ENCODE measurements around the gene OTOGL. TPM values are rescaled to one million over a fixed set of nuclear protein-coding genes. Genes with fewer than 3 reads are reported as not detected.
"Not testable (repeated sequence)": the region's sequence is repeated elsewhere in the genome, so short reads cannot be mapped to it uniquely, and the experiment has no call there.

OTOGL gene
- total and polyA plus RNA-seq, 4 donors = 0.54 to 0.99 (median 0.57) TPM

GRCh38 chr12:80064269-80064668 lies 35.1 kb upstream of the OTOGL start:
- H3K9me3 ChIP-seq (ENCODE audit: control insufficient read depth, insufficient read depth, low read length) = no peaks in the 10 kb centered on the region
- peak overlapping the region; percentile 48 for H3K27ac ChIP-seq (ENCODE audit: low read depth, low read length)
- H3K36me3 ChIP-seq (ENCODE audit: control insufficient read depth, insufficient read depth, low read length) = no peaks in the 10 kb centered on the region
- no CpG with 5 or more reads among the region's 3 CpGs for WGBS (ENCODE audit: insufficient coverage)
- DNase-seq (ENCODE audit: low read depth in 4 of 6, low spot score in 6 of 6) = peak in 1 of 6 donors; percentile 51
- H3K4me3 ChIP-seq (ENCODE audit: low read depth, low read length) = no peak overlapping the region
- no peaks in the 10 kb centered on the region for H3K27me3 ChIP-seq (ENCODE audit: control insufficient read depth, insufficient read depth, low read length)
- no peaks in the 10 kb centered on the region for H3K4me1 ChIP-seq (ENCODE audit: control insufficient read depth, insufficient read depth, low read length)

GRCh38 chr12:80064951-80065350 lies 34.4 kb upstream of the OTOGL start:
- no CpG with 5 or more reads among the region's 2 CpGs for WGBS (ENCODE audit: insufficient coverage)
- Histone ChIP-seq H3K4me1 (ENCODE audit: control insufficient read depth, insufficient read depth, low read length) (no peaks in the 10 kb centered on the region), H3K27me3 (ENCODE audit: control insufficient read depth, insufficient read depth, low read length) (no peaks in the 10 kb centered on the region), H3K9me3 (ENCODE audit: control insufficient read depth, insufficient read depth, low read length) (no peaks in the 10 kb centered on the region), H3K27ac (ENCODE audit: low read depth, low read length) (peak overlapping the region; percentile 48), H3K36me3 (ENCODE audit: control insufficient read depth, insufficient read depth, low read length) (no peaks in the 10 kb centered on the region), H3K4me3 (ENCODE audit: low read depth, low read length) (no peak overlapping the region)
- DNase-seq (ENCODE audit: low read depth in 4 of 6, low spot score in 6 of 6) = no peak

DNA sequence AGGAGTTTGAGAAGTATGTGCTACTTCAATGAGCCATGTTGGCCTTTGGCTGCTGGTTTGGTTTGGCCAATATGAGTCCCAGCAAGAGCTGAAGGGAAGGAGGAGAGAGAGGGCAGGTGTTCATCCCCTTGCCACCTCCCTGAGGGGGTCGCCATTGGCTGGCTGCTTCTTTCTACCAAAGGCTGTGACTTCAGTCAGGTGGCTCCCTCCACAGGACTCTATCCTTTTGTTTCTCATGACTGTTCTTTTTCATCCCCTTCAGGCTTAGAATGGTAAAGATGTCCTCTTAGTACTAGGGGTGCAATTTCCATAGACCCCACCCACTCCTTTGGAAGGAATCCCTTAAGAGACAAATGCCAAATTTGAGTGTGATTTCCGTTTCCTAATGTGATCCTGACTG lies 31.2 kb upstream of the OTOGL start:
- DNase-seq (ENCODE audit: low read depth in 4 of 6, low spot score in 6 of 6) = no peak
- Histone ChIP-seq H3K9me3 (ENCODE audit: control insufficient read depth, insufficient read depth, low read length) (no peaks in the 10 kb centered on the region), H3K27me3 (ENCODE audit: control insufficient read depth, insufficient read depth, low read length) (no peaks in the 10 kb centered on the region), H3K4me1 (ENCODE audit: control insufficient read depth, insufficient read depth, low read length) (no peaks in the 10 kb centered on the region), H3K4me3 (ENCODE audit: low read depth, low read length) (no peak overlapping the region), H3K36me3 (ENCODE audit: control insufficient read depth, insufficient read depth, low read length) (no peaks in the 10 kb centered on the region), H3K27ac (ENCODE audit: low read depth, low read length) (no peak overlapping the region)
- no CpG with 5 or more reads among the region's 2 CpGs for WGBS (ENCODE audit: insufficient coverage)

GRCh38 chr12:80083892-80084614 lies 15.3 kb upstream of the OTOGL start:
- WGBS (ENCODE audit: insufficient coverage) = 56% methylated on average over 9 of the region's 9 CpGs
- not testable (repeated sequence) for H3K27ac ChIP-seq (ENCODE audit: low read depth, low read length); H3K4me3 ChIP-seq (ENCODE audit: low read depth, low read length); H3K9me3 ChIP-seq (ENCODE audit: control insufficient read depth, insufficient read depth, low read length); DNase-seq (ENCODE audit: low read depth in 4 of 6, low spot score in 6 of 6); H3K4me1 ChIP-seq (ENCODE audit: control insufficient read depth, insufficient read depth, low read length); H3K27me3 ChIP-seq (ENCODE audit: control insufficient read depth, insufficient read depth, low read length); H3K36me3 ChIP-seq (ENCODE audit: control insufficient read depth, insufficient read depth, low read length)

DNA sequence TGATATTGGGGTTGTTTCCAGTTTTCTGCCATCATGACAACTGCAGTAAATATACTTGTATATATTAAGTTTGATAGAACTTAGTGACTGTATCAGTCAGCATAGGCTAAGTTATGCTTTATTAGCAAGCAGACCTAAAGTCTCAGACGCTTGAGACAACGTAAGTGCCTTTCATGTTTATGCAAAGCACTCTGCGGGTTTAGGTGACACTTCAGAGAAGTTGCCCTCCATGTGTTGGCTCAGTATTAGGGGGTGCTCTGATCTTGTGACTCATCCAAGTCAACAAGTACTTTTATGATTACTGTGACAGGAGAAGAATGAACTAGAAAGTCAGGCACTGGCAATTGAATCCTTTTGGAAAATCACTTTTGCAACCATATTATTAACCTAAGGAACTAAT lies 13.3 kb upstream of the OTOGL start:
- 90% methylated on average over 2 of the region's 3 CpGs for WGBS (ENCODE audit: insufficient coverage)
- no peak for DNase-seq (ENCODE audit: low read depth in 4 of 6, low spot score in 6 of 6)
- no peaks in the 10 kb centered on the region for H3K36me3 ChIP-seq (ENCODE audit: control insufficient read depth, insufficient read depth, low read length)
- no peak overlapping the region for H3K4me3 ChIP-seq (ENCODE audit: low read depth, low read length)
- H3K4me1 ChIP-seq (ENCODE audit: control insufficient read depth, insufficient read depth, low read length) = no peaks in the 10 kb centered on the region
- H3K27ac ChIP-seq (ENCODE audit: low read depth, low read length) = no peak overlapping the region
- H3K9me3 ChIP-seq (ENCODE audit: control insufficient read depth, insufficient read depth, low read length) = peaks cover 2% of the 10 kb centered on the region
- H3K27me3 ChIP-seq (ENCODE audit: control insufficient read depth, insufficient read depth, low read length) = no peaks in the 10 kb centered on the region

GRCh38 chr12:80087486-80088213 lies 11.7 kb upstream of the OTOGL start:
- Histone ChIP-seq H3K4me1 (ENCODE audit: control insufficient read depth, insufficient read depth, low read length) (no peaks in the 10 kb centered on the region), H3K36me3 (ENCODE audit: control insufficient read depth, insufficient read depth, low read length) (no peaks in the 10 kb centered on the region), H3K4me3 (ENCODE audit: low read depth, low read length) (no peak overlapping the region), H3K27ac (ENCODE audit: low read depth, low read length) (no peak overlapping the region), H3K27me3 (ENCODE audit: control insufficient read depth, insufficient read depth, low read length) (no peaks in the 10 kb centered on the region), H3K9me3 (ENCODE audit: control insufficient read depth, insufficient read depth, low read length) (peaks cover 2% of the 10 kb centered on the region)
- WGBS (ENCODE audit: insufficient coverage) = 100% methylated on average over 3 of the region's 8 CpGs
- no peak for DNase-seq (ENCODE audit: low read depth in 4 of 6, low spot score in 6 of 6)

GRCh38 chr12:80100591-80100990 lies 1.3 kb downstream of the OTOGL start:
- WGBS (ENCODE audit: insufficient coverage) = no CpG with 5 or more reads among the region's 1 CpG
- Histone ChIP-seq H3K4me1 (ENCODE audit: control insufficient read depth, insufficient read depth, low read length) (no peaks in the 10 kb centered on the region), H3K9me3 (ENCODE audit: control insufficient read depth, insufficient read depth, low read length) (no peaks in the 10 kb centered on the region), H3K4me3 (ENCODE audit: low read depth, low read length) (no peak overlapping the region), H3K27ac (ENCODE audit: low read depth, low read length) (no peak overlapping the region), H3K27me3 (ENCODE audit: control insufficient read depth, insufficient read depth, low read length) (no peaks in the 10 kb centered on the region), H3K36me3 (ENCODE audit: control insufficient read depth, insufficient read depth, low read length) (no peaks in the 10 kb centered on the region)
- no peak for DNase-seq (ENCODE audit: low read depth in 4 of 6, low spot score in 6 of 6)

DNA sequence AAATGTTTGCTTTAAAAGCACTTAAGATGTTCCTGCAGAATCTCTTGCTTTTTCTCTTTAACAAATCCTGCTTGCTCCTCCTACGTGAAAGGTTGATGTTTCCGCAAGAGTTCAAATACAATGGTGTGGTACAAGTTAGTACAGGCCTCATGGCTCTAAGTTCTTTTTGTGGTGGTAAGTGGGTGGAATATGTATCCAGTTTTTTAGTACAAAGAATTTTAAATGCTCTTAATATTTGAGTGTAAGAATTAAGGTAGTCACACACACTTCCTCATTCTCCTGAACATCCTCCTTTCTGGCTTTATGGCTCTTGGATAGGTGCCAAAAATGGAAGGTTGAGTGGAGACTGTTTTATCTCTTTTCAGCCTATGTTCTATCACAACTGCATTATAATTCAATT lies 1.8 kb downstream of the OTOGL start:
- H3K27ac ChIP-seq (ENCODE audit: low read depth, low read length) = no peak overlapping the region
- H3K27me3 ChIP-seq (ENCODE audit: control insufficient read depth, insufficient read depth, low read length) = no peaks in the 10 kb centered on the region
- H3K4me3 ChIP-seq (ENCODE audit: low read depth, low read length) = no peak overlapping the region
- no CpG with 5 or more reads among the region's 2 CpGs for WGBS (ENCODE audit: insufficient coverage)
- no peak for DNase-seq (ENCODE audit: low read depth in 4 of 6, low spot score in 6 of 6)
- H3K4me1 ChIP-seq (ENCODE audit: control insufficient read depth, insufficient read depth, low read length) = no peaks in the 10 kb centered on the region
- H3K9me3 ChIP-seq (ENCODE audit: control insufficient read depth, insufficient read depth, low read length) = no peaks in the 10 kb centered on the region
- H3K36me3 ChIP-seq (ENCODE audit: control insufficient read depth, insufficient read depth, low read length) = no peaks in the 10 kb centered on the region

DNA sequence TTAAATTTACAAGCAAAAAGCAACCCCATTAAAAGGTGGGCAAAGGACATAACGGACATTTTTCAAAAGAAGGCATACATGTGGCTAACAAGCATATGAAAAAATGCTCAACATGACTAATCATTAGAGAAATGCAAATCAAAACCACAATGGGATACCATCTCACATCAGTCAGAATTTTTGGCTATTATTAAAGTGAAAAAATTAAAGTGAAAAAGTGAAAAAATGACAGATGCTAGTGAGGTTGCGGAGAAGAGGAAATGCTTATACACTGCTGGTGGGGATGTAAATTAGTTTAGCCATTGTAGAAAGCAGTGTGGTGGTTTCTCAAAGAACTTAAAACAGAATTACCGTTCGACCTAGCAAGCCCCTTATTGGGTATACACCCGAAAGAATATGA lies 7.9 kb downstream of the OTOGL start:
- DNase-seq (ENCODE audit: low read depth in 4 of 6, low spot score in 6 of 6) = no peak
- H3K4me1 ChIP-seq (ENCODE audit: control insufficient read depth, insufficient read depth, low read length) = no peaks in the 10 kb centered on the region
- no peak overlapping the region for H3K4me3 ChIP-seq (ENCODE audit: low read depth, low read length)
- no peaks in the 10 kb centered on the region for H3K9me3 ChIP-seq (ENCODE audit: control insufficient read depth, insufficient read depth, low read length)
- H3K36me3 ChIP-seq (ENCODE audit: control insufficient read depth, insufficient read depth, low read length) = no peaks in the 10 kb centered on the region
- WGBS (ENCODE audit: insufficient coverage) = no CpG with 5 or more reads among the region's 5 CpGs
- H3K27me3 ChIP-seq (ENCODE audit: control insufficient read depth, insufficient read depth, low read length) = no peaks in the 10 kb centered on the region
- no peak overlapping the region for H3K27ac ChIP-seq (ENCODE audit: low read depth, low read length)

DNA sequence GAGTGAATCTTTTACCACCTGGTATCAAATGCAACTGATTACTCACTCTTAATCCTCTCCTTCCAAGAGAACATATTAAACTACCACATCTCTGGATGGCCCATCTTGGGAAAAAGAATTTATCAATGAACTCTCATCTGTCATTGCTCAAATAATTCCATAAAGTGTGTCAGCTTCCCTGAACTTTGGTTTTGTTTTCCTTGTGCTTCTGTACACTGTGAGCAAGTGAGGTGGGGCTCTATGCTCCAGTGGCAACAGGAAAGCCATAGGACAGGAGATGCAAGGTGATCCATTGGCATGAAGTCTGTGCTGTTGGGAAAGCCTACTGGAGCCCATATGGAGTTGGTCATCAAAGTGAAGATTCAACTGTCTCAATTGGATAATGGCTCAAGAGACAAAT lies 17.4 kb downstream of the OTOGL start:
- H3K27me3 ChIP-seq (ENCODE audit: control insufficient read depth, insufficient read depth, low read length) = no peaks in the 10 kb centered on the region

More for the DNA sequence above, 17.4 kb downstream of the OTOGL start:
- Histone ChIP-seq H3K36me3 (ENCODE audit: control insufficient read depth, insufficient read depth, low read length) (no peaks in the 10 kb centered on the region), H3K9me3 (ENCODE audit: control insufficient read depth, insufficient read depth, low read length) (no peaks in the 10 kb centered on the region), H3K27ac (ENCODE audit: low read depth, low read length) (no peak overlapping the region), H3K4me1 (ENCODE audit: control insufficient read depth, insufficient read depth, low read length) (no peaks in the 10 kb centered on the region), H3K4me3 (ENCODE audit: low read depth, low read length) (no peak overlapping the region)
- no peak for DNase-seq (ENCODE audit: low read depth in 4 of 6, low spot score in 6 of 6)
